NCI-H1417 (cell line): ENCODE results near the gene APOBEC3G.
"Not testable (repeated sequence)": the region's sequence is repeated elsewhere in the genome, so short reads cannot be mapped to it uniquely, and the experiment has no call there.

ENCODE experiments used
- DNase-seq, 3 experiments: peaks; one replicate each; lab custom pipeline; 2025; lab: John Stamatoyannopoulos, UW

APOBEC3G gene

GRCh38 chr22:39077026-39077840 is at the start of gene APOBEC3G:
TSS of gene APOBEC3G (plus strand) at chr22:39077275. CDS start at chr22:39077362, 87 bp downstream.
- DNase-seq: not testable (repeated sequence)

- DNase-seq: no peak
Measured at GRCh38 chr22:39027717-39028116, 49.4 kb upstream of the APOBEC3G start.

GRCh38 chr22:39028281-39028680 is 48.8 kb upstream of the APOBEC3G start:
- DNase-seq: no peak

GRCh38 chr22:39029227-39029626 is 47.8 kb upstream of the APOBEC3G start:
- DNase-seq: no peak

- no peak for DNase-seq
Measured at GRCh38 chr22:39030705-39031104, 46.4 kb upstream of the APOBEC3G start.

GRCh38 chr22:39031434-39032295 is 45.4 kb upstream of the APOBEC3G start:
- DNase-seq: not testable (repeated sequence)

- not testable (repeated sequence) for DNase-seq
Measured at GRCh38 chr22:39037071-39037470, 40.0 kb upstream of the APOBEC3G start.

- DNase-seq: no peak
Measured at GRCh38 chr22:39039306-39040126, 37.6 kb upstream of the APOBEC3G start.

- not testable (repeated sequence) for DNase-seq
Measured at GRCh38 chr22:39040155-39040537, 36.9 kb upstream of the APOBEC3G start.

GRCh38 chr22:39040538-39041296 is 36.4 kb upstream of the APOBEC3G start, which contains the start of gene APOBEC3F:
TSS of gene APOBEC3F (plus strand) at chr22:39040864. CDS start at chr22:39040961, 97 bp downstream.
- DNase-seq: peak in 2 of 3 experiments; percentile 19 to 26

- DNase-seq: no peak
Measured at GRCh38 chr22:39041908-39042307, 35.2 kb upstream of the APOBEC3G start.

- not testable (repeated sequence) for DNase-seq
Measured at GRCh38 chr22:39043063-39043462, 34.0 kb upstream of the APOBEC3G start.

GRCh38 chr22:39045136-39045535 is 31.9 kb upstream of the APOBEC3G start:
- DNase-seq: not testable (repeated sequence)

- not testable (repeated sequence) for DNase-seq
Measured at GRCh38 chr22:39049486-39049885, 27.6 kb upstream of the APOBEC3G start.

- DNase-seq: not testable (repeated sequence)
Measured at GRCh38 chr22:39051844-39052495, 25.1 kb upstream of the APOBEC3G start.

- no peak for DNase-seq
Measured at GRCh38 chr22:39055658-39056057, 21.4 kb upstream of the APOBEC3G start.

GRCh38 chr22:39061290-39061689 is 15.8 kb upstream of the APOBEC3G start:
- DNase-seq: not testable (repeated sequence)

GRCh38 chr22:39061951-39062350 is 15.1 kb upstream of the APOBEC3G start:
- DNase-seq: not testable (repeated sequence)

GRCh38 chr22:39063904-39064303 is 13.2 kb upstream of the APOBEC3G start:
- DNase-seq: not testable (repeated sequence)
